ENCODE results near the gene HPSE. TPM values are rescaled to one million over a fixed set of nuclear protein-coding genes. Genes with fewer than 3 reads are reported as not detected.

HPSE gene
- total RNA-seq, 1 donor from 2014 or later: 0.80 TPM

- Mint-ChIP-seq H3K4me3 (no peak overlapping the region), H3K9me3 (no peaks in the 10 kb centered on the region), H3K27me3 (ENCODE audit: low read depth) (no peaks in the 10 kb centered on the region), H3K27ac (no peak overlapping the region), H3K4me1 (no peaks in the 10 kb centered on the region), H3K36me3 (no peaks in the 10 kb centered on the region)
- no peak for DNase-seq (ENCODE audit: low spot score in 2 of 2, unreplicated experiment in 2 of 2)
- TF ChIP-seq, protein P1, sequence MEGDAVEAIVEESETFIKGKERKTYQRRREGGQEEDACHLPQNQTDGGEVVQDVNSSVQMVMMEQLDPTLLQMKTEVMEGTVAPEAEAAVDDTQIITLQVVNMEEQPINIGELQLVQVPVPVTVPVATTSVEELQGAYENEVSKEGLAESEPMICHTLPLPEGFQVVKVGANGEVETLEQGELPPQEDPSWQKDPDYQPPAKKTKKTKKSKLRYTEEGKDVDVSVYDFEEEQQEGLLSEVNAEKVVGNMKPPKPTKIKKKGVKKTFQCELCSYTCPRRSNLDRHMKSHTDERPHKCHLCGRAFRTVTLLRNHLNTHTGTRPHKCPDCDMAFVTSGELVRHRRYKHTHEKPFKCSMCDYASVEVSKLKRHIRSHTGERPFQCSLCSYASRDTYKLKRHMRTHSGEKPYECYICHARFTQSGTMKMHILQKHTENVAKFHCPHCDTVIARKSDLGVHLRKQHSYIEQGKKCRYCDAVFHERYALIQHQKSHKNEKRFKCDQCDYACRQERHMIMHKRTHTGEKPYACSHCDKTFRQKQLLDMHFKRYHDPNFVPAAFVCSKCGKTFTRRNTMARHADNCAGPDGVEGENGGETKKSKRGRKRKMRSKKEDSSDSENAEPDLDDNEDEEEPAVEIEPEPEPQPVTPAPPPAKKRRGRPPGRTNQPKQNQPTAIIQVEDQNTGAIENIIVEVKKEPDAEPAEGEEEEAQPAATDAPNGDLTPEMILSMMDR (IDR thresholded peaks at IDR 0.05; ENCODE audit: unreplicated experiment): no peak
Measured at GRCh38 chr4:83320548-83320947, 14.1 kb downstream of the HPSE start.

- Mint-ChIP-seq H3K4me1 (no peaks in the 10 kb centered on the region), H3K36me3 (no peaks in the 10 kb centered on the region), H3K27ac (no peak overlapping the region), H3K27me3 (ENCODE audit: low read depth) (no peaks in the 10 kb centered on the region), H3K4me3 (no peak overlapping the region), H3K9me3 (no peaks in the 10 kb centered on the region)
- TF ChIP-seq, protein P1 (IDR thresholded peaks at IDR 0.05; ENCODE audit: unreplicated experiment): no peak
- DNase-seq (ENCODE audit: low spot score in 2 of 2, unreplicated experiment in 2 of 2): no peak
Measured at GRCh38 chr4:83318666-83319065, 16.0 kb downstream of the HPSE start.

- no peaks in the 10 kb centered on the region for H3K36me3 Mint-ChIP-seq
- H3K27me3 Mint-ChIP-seq (ENCODE audit: low read depth): no peaks in the 10 kb centered on the region
- DNase-seq (ENCODE audit: low spot score in 2 of 2, unreplicated experiment in 2 of 2): no peak
- H3K9me3 Mint-ChIP-seq: no peaks in the 10 kb centered on the region
- no peaks in the 10 kb centered on the region for H3K4me1 Mint-ChIP-seq
- TF ChIP-seq, protein P1 (IDR thresholded peaks at IDR 0.05; ENCODE audit: unreplicated experiment): no peak
- H3K4me3 Mint-ChIP-seq: no peak overlapping the region
- H3K27ac Mint-ChIP-seq: no peak overlapping the region
Measured at GRCh38 chr4:83317671-83318070, 17.0 kb downstream of the HPSE start.

GRCh38 chr4:83316459-83317165, 18.0 kb downstream of the HPSE start:
- Mint-ChIP-seq H3K36me3 (no peaks in the 10 kb centered on the region), H3K9me3 (no peaks in the 10 kb centered on the region), H3K27me3 (ENCODE audit: low read depth) (no peaks in the 10 kb centered on the region), H3K4me1 (no peaks in the 10 kb centered on the region), H3K4me3 (no peak overlapping the region), H3K27ac (no peak overlapping the region)
- no peak for DNase-seq (ENCODE audit: low spot score in 2 of 2, unreplicated experiment in 2 of 2)
- TF ChIP-seq, protein P1 (IDR thresholded peaks at IDR 0.05; ENCODE audit: unreplicated experiment): no peak

GRCh38 chr4:83315341-83315870, 19.2 kb downstream of the HPSE start:
- Mint-ChIP-seq H3K4me1 (no peaks in the 10 kb centered on the region), H3K9me3 (no peaks in the 10 kb centered on the region), H3K36me3 (no peaks in the 10 kb centered on the region), H3K27me3 (ENCODE audit: low read depth) (no peaks in the 10 kb centered on the region), H3K4me3 (no peak overlapping the region), H3K27ac (no peak overlapping the region)
- TF ChIP-seq, protein P1 (IDR thresholded peaks at IDR 0.05; ENCODE audit: unreplicated experiment): no peak
- DNase-seq (ENCODE audit: low spot score in 2 of 2, unreplicated experiment in 2 of 2): no peak
